HG03097 (cell line): ENCODE results near the gene PDE4B.

Experiments used
- ATAC-seq: cut with Tn5 transposase; IDR thresholded peaks from one replicate; pipeline ENCODE4 v1.9.1; 2021; ENCODE audit not compliant: unreplicated experiment, low FRiP score

Gene PDE4B

GRCh38 chr1:66168948-66169671, 376.4 kb downstream of the PDE4B start:
- no peak for ATAC-seq

GRCh38 chr1:66172272-66172671, 379.6 kb downstream of the PDE4B start:
- ATAC-seq, result no peak

- no peak for ATAC-seq
Measured at GRCh38 chr1:66175098-66175497, 382.4 kb downstream of the PDE4B start.

- no peak for ATAC-seq
Measured at GRCh38 chr1:66175581-66175980, 382.9 kb downstream of the PDE4B start.

- no peak for ATAC-seq
Measured at GRCh38 chr1:66176012-66176715, 383.5 kb downstream of the PDE4B start.

GRCh38 chr1:66176832-66177231, 384.1 kb downstream of the PDE4B start:
- no peak for ATAC-seq

- ATAC-seq, result no peak
Measured at GRCh38 chr1:66177510-66177909, 384.8 kb downstream of the PDE4B start.

GRCh38 chr1:66182026-66182425, 389.3 kb downstream of the PDE4B start:
- no peak for ATAC-seq

GRCh38 chr1:66182551-66183178, 390.0 kb downstream of the PDE4B start:
- ATAC-seq, result no peak

- ATAC-seq, result no peak
Measured at GRCh38 chr1:66183400-66183799, 390.7 kb downstream of the PDE4B start.

GRCh38 chr1:66197120-66197519, 404.4 kb downstream of the PDE4B start:
- no peak for ATAC-seq

- no peak for ATAC-seq
Measured at GRCh38 chr1:66197785-66198184, 405.1 kb downstream of the PDE4B start.

GRCh38 chr1:66206563-66207144, 414.0 kb downstream of the PDE4B start:
- ATAC-seq, result no peak

GRCh38 chr1:66207484-66207883, 414.8 kb downstream of the PDE4B start:
- no peak for ATAC-seq

- no peak for ATAC-seq
Measured at GRCh38 chr1:66208632-66209031, 415.9 kb downstream of the PDE4B start.

GRCh38 chr1:66210635-66211244, 418.0 kb downstream of the PDE4B start:
- ATAC-seq, result no peak

GRCh38 chr1:66211521-66211920, 418.8 kb downstream of the PDE4B start:
- ATAC-seq, result no peak

- no peak for ATAC-seq
Measured at GRCh38 chr1:66213491-66213890, 420.8 kb downstream of the PDE4B start.

GRCh38 chr1:66214901-66215300, 422.2 kb downstream of the PDE4B start:
- ATAC-seq, result no peak

- ATAC-seq, result no peak
Measured at GRCh38 chr1:66217021-66217420, 424.3 kb downstream of the PDE4B start.

- ATAC-seq, result no peak
Measured at GRCh38 chr1:66217561-66217960, 424.9 kb downstream of the PDE4B start.
